CD14-positive monocyte (primary cell): ENCODE measurements around the gene PRKAR1B. TPM values are rescaled to one million over a fixed set of nuclear protein-coding genes. Genes with fewer than 3 reads are reported as not detected.

Experiments
- DNase-seq, 3 donors: peaks; one replicate each; pipeline ENCODE4 v3.0.0-alpha.2; 2011 to 2022
- H2AFZ ChIP-seq: 2 replicates; pipeline ENCODE4 v1.6.0; 2012; ENCODE audit warnings: mild to moderate bottlenecking, low read depth, low read length, inconsistent platforms; ENCODE audit not compliant: insufficient read depth, poor library complexity, severe bottlenecking
- H3K27ac ChIP-seq, 2 donors: 1 replicate in 1 of 2; 2 replicates in 1 of 2; pipeline ENCODE4 v1.5.1; 2012 to 2013; ENCODE audit warnings: low read length in 2 of 2, control low read depth in 1 of 2, inconsistent platforms in 1 of 2, low read depth in 1 of 2, mild to moderate bottlenecking in 1 of 2
- H3K27me3 ChIP-seq, 2 donors: one replicate each; pipeline versions ENCODE4 v1.6.0 to v1.6.1; 2011 to 2013; ENCODE audit warnings: low read length in 2 of 2; ENCODE audit not compliant: control insufficient read depth in 2 of 2, insufficient read depth in 2 of 2
- H3K36me3 ChIP-seq, 2 donors: replicated peaks in 1 of 2; 1 replicate in 1 of 2; 2 replicates in 1 of 2; pipeline versions ENCODE4 v1.5.1 to v1.6.1; 2012 to 2013; ENCODE audit warnings: low read length in 2 of 2, control low read depth in 1 of 2, inconsistent platforms in 1 of 2, mild to moderate bottlenecking in 1 of 2; ENCODE audit not compliant: insufficient read depth in 2 of 2, control insufficient read depth in 1 of 2
- H3K4me1 ChIP-seq, 2 donors: 1 replicate in 1 of 2; 2 replicates in 1 of 2; pipeline versions ENCODE4 v1.5.1 to v1.6.1; 2012 to 2013; ENCODE audit warnings: low read length in 2 of 2, control low read depth in 1 of 2, inconsistent platforms in 1 of 2, mild to moderate bottlenecking in 1 of 2, moderate library complexity in 1 of 2; ENCODE audit not compliant: insufficient read depth in 2 of 2, control insufficient read depth in 1 of 2
- H3K4me2 ChIP-seq: replicated peaks from 2 replicates; pipeline ENCODE3; 2012; ENCODE audit warnings: low read length, moderate library complexity, mild to moderate bottlenecking; ENCODE audit not compliant: poor library complexity, severe bottlenecking; ENCODE audit errors: extremely low read depth
- H3K4me3 ChIP-seq, 3 experiments: fragments of 200-600 bp in 1 of 3; sonication (generic) in 1 of 3; replicated peaks in 1 of 3; 1 replicate in 2 of 3; 2 replicates in 1 of 3; pipeline ENCODE4 v1.5.1; 2011 to 2013; ENCODE audit warnings: low read length in 3 of 3, mild to moderate bottlenecking in 3 of 3, control low read depth in 2 of 3, low read depth in 2 of 3, inconsistent platforms in 1 of 3, moderate library complexity in 1 of 3
- H3K79me2 ChIP-seq: 2 replicates; pipeline ENCODE4 v1.6.0; 2012; ENCODE audit warnings: mild to moderate bottlenecking, control low read depth, inconsistent platforms, low read length, moderate library complexity; ENCODE audit not compliant: insufficient read depth
- H3K9ac ChIP-seq: 2 replicates; pipeline ENCODE4 v1.6.0; 2017; ENCODE audit warnings: low read length, mild to moderate bottlenecking; ENCODE audit not compliant: insufficient read depth, poor library complexity, severe bottlenecking
- H3K9me3 ChIP-seq, 2 donors: replicated peaks in 1 of 2; 1 replicate in 1 of 2; 2 replicates in 1 of 2; pipeline versions ENCODE4 v1.5.1 to v1.6.1; 2012 to 2013; ENCODE audit warnings: low read length in 2 of 2, control low read depth in 1 of 2; ENCODE audit not compliant: control insufficient read depth in 1 of 2, insufficient read depth in 1 of 2
- H4K20me1 ChIP-seq: 2 replicates; pipeline ENCODE4 v1.6.0; 2012; ENCODE audit warnings: mild to moderate bottlenecking, low read length, control low read depth, moderate library complexity; ENCODE audit not compliant: insufficient read depth
- H3K27ac Mint-ChIP-seq, 7 donors: one replicate each; pipeline ENCODE4 v1.8.0; 2020; ENCODE audit warnings: mild to moderate bottlenecking in 7 of 7, mixed read lengths in 7 of 7, moderate library complexity in 6 of 7, inconsistent platforms in 2 of 7
- H3K27me3 Mint-ChIP-seq, 3 donors: one replicate each; pipeline ENCODE4 v1.8.0; 2021 to 2022; ENCODE audit warnings: low read depth in 3 of 3, mild to moderate bottlenecking in 3 of 3, mixed read lengths in 3 of 3, moderate library complexity in 3 of 3, inconsistent platforms in 1 of 3
- H3K36me3 Mint-ChIP-seq, 2 donors: one replicate each; pipeline ENCODE4 v1.8.0; 2020; ENCODE audit warnings: mixed read lengths in 2 of 2, inconsistent platforms in 1 of 2, mild to moderate bottlenecking in 1 of 2
- H3K4me1 Mint-ChIP-seq: one replicate; pipeline ENCODE4 v1.8.0; 2020; ENCODE audit warnings: mild to moderate bottlenecking, mixed read lengths
- H3K4me3 Mint-ChIP-seq, 2 donors: one replicate each; pipeline ENCODE4 v1.8.0; 2020; ENCODE audit warnings: mild to moderate bottlenecking in 2 of 2, mixed read lengths in 2 of 2, moderate library complexity in 1 of 2
- H3K9me3 Mint-ChIP-seq, 7 donors: one replicate each; pipeline ENCODE4 v1.8.0; 2020 to 2022; ENCODE audit warnings: mixed read lengths in 7 of 7, mild to moderate bottlenecking in 6 of 7, moderate library complexity in 6 of 7, inconsistent platforms in 2 of 7
- WGBS: methylation state at CpG from one replicate; pipeline ENCODE4 v1.1.5; 2013; ENCODE audit warnings: missing lambda C conversion rate; ENCODE audit not compliant: insufficient coverage; 5-methylcytosine and 5-hydroxymethylcytosine counted together
- intact Hi-C, 2 donors: fragments of 100-400 bp; cut with micrococcal nuclease; formaldehyde crosslinking; loops; one replicate each; pipeline versions ENCODE4 v1.15.0 to v1.15.1; 2023
- polyA plus RNA-seq, 3 donors: library from polyadenylated mRNA; depleted of rRNA in 1 of 3; unstranded in 2 of 3; stranded (reverse) in 1 of 3; fragments of 300-500 nt in 2 of 3; fragments of >200 nt in 1 of 3; fragmentation: Illumina TruSeq in 2 of 3; gene quantifications; 1 replicate in 2 of 3; 2 replicates in 1 of 3; pipeline ENCODE4 v1.2.3, GENCODE V29; 2012 to 2021
- TF ChIP-seq, protein P1 (sequence below): fragments of 200-600 bp; IDR thresholded peaks from one replicate; pipeline ENCODE4 v1.8.0; 2022; ENCODE audit warnings: antibody characterized with exemption, mild to moderate bottlenecking

The PRKAR1B gene
- polyA plus RNA-seq, 3 donors, result 0.94 to 2.1 (median 1.1) TPM

DNA sequence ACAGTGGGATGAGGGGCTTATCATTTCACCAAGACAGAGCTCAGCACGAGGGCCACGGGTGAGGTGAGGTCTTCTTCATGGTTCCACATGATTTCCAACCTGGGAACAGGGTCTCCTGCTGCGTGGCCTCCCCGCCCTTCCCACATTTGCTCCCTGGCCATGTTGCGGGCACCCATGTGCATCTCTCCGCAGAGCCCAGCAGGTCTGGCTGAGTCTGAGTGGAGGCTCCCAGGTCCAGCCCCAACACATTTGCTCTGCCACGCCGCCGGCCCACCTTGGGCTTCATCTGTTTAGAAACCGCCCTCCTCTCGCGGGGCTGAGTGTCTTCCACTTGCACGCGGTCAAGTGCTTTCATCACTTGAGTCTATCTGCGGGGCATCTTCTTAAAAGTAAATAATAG is 14.8 kb upstream of the PRKAR1B start:
- DNase-seq, result no peak
- no peak overlapping the region for H3K27ac Mint-ChIP-seq
- no peaks in the 10 kb centered on the region for H4K20me1 ChIP-seq
- no peak overlapping the region for H3K4me3 ChIP-seq
- TF ChIP-seq, protein P1, sequence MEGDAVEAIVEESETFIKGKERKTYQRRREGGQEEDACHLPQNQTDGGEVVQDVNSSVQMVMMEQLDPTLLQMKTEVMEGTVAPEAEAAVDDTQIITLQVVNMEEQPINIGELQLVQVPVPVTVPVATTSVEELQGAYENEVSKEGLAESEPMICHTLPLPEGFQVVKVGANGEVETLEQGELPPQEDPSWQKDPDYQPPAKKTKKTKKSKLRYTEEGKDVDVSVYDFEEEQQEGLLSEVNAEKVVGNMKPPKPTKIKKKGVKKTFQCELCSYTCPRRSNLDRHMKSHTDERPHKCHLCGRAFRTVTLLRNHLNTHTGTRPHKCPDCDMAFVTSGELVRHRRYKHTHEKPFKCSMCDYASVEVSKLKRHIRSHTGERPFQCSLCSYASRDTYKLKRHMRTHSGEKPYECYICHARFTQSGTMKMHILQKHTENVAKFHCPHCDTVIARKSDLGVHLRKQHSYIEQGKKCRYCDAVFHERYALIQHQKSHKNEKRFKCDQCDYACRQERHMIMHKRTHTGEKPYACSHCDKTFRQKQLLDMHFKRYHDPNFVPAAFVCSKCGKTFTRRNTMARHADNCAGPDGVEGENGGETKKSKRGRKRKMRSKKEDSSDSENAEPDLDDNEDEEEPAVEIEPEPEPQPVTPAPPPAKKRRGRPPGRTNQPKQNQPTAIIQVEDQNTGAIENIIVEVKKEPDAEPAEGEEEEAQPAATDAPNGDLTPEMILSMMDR, result no peak
- peaks cover 0 to 3% (median 1%) of the 10 kb centered on the region in 7 donors for H3K9me3 Mint-ChIP-seq
- H3K27me3 ChIP-seq, result no peaks in the 10 kb centered on the region
- intact Hi-C loops, result no loop called here
- H3K27me3 Mint-ChIP-seq, result peaks cover 0 to 2% (median 0%) of the 10 kb centered on the region in 3 donors
- peaks cover 0 to 3% of the 10 kb centered on the region in 2 donors for H3K9me3 ChIP-seq
- no peaks in the 10 kb centered on the region for H3K79me2 ChIP-seq
- H3K4me1 Mint-ChIP-seq, result no peaks in the 10 kb centered on the region
- H2AFZ ChIP-seq, result no peak overlapping the region
- no peak overlapping the region for H3K9ac ChIP-seq
- peaks cover 20 to 33% of the 10 kb centered on the region in 2 donors for H3K36me3 ChIP-seq
- no peak overlapping the region for H3K27ac ChIP-seq
- no peak overlapping the region for H3K4me2 ChIP-seq
- H3K4me3 Mint-ChIP-seq, result no peak overlapping the region
- WGBS, result 96% methylated on average over 14 of the region's 15 CpGs
- H3K4me1 ChIP-seq, result no peaks in the 10 kb centered on the region
- H3K36me3 Mint-ChIP-seq, result peaks cover 44 to 48% of the 10 kb centered on the region in 2 donors

DNA sequence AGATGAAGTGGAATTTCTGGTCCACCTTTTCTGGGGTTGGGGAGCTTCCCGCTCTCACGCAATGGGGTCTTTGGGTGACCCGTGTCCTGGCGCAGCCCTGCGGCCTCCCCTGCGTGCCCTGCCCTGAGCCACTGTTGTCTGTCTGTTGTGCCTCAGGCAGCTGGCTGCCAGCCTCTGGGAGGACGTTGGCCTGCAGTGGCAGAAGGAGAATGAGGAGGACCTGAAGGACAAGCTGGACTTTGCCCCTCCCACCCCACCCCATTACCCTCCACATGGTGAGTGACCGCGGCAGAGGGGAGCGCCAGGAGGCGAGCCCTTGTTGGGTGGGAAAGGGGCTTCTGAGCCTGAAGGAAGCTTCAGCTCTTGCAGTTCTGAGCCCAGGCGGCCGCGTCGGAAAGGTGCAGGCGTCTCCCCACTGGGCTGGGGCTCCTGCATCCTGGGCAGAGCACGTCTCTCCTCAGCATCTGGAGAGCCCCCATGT is 14.2 kb upstream of the PRKAR1B start:
- H3K4me1 ChIP-seq, result no peaks in the 10 kb centered on the region
- H3K9me3 ChIP-seq, result peaks cover 0 to 3% of the 10 kb centered on the region in 2 donors
- H3K9ac ChIP-seq, result no peak overlapping the region
- Mint-ChIP-seq H3K4me3 (no peak overlapping the region), H3K27ac (no peak overlapping the region), H3K4me1 (no peaks in the 10 kb centered on the region), H3K27me3 (peaks cover 0 to 2% (median 0%) of the 10 kb centered on the region in 3 donors), H3K36me3 (peaks cover 44 to 48% of the 10 kb centered on the region in 2 donors), H3K9me3 (peaks cover 0 to 3% (median 1%) of the 10 kb centered on the region in 7 donors)
- H3K4me3 ChIP-seq, result no peak overlapping the region
- H3K27me3 ChIP-seq, result no peaks in the 10 kb centered on the region
- WGBS, result 95% methylated on average over 7 of the region's 17 CpGs
- H4K20me1 ChIP-seq, result no peaks in the 10 kb centered on the region
- TF ChIP-seq, protein P1, result no peak
- H2AFZ ChIP-seq, result no peak overlapping the region
- H3K4me2 ChIP-seq, result no peak overlapping the region
- no peaks in the 10 kb centered on the region for H3K79me2 ChIP-seq
- no peak overlapping the region for H3K27ac ChIP-seq
- peaks cover 20 to 33% of the 10 kb centered on the region in 2 donors for H3K36me3 ChIP-seq
- no peak for DNase-seq
- intact Hi-C loops, result no loop called here
